ENCODE data around the gene DPEP1. TPM values are rescaled to one million over a fixed set of nuclear protein-coding genes. Genes with fewer than 3 reads are reported as not detected.
"Not testable (repeated sequence)": the region's sequence is repeated elsewhere in the genome, so short reads cannot be mapped to it uniquely, and the experiment has no call there.

DPEP1 gene
- polyA plus RNA-seq, 3 donors, result 0.16 to 133 (median 0.34) TPM

DNA sequence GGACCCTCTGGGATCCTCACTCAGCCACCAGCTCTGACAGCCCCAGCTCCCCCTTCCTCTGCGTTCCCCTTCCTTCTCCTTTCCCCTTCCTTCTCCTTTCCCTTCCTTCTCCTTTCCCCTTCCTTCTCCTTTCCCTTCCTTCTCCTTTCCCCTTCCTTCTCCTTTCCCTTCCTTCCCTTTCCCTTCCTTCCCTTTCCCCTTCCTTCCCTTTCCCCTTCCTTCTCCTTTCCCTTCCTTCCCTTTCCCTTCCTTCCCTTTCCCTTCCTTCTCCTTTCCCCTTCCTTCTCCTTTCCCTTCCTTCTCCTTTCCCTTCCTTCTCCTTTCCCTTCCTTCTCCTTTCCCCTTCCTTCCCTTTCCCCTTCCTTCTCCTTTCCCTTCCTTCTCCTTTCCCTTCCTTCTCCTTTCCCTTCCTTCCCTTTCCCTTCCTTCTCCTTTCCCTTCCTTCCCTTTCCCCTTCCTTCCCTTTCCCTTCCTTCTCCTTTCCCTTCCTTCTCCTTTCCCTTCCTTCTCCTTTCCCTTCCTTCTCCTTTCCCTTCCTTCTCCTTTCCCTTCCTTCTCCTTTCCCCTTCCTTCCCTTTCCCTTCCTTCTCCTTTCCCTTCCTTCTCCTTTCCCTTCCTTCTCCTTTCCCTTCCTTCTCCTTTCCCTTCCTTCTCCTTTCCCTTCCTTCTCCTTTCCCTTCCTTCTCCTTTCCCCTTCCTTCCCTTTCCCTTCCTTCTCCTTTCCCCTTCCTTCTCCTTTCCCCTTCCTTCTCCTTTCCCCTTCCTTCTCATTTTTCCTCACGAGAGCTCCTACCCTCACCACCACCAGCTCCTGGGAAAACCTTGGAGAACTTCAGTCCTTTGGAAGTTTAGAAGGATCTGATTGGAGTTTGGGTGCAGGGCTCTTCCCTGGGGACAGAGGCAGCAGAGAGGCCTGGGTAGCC, 21.3 kb downstream of the DPEP1 start:
- H3K27ac ChIP-seq (ENCODE audit: low read depth, low read length), result not testable (repeated sequence)
- WGBS, 3 donors, result 29 to 79% (median 47%) methylated on average over 2 of the region's 2 CpGs

DNA sequence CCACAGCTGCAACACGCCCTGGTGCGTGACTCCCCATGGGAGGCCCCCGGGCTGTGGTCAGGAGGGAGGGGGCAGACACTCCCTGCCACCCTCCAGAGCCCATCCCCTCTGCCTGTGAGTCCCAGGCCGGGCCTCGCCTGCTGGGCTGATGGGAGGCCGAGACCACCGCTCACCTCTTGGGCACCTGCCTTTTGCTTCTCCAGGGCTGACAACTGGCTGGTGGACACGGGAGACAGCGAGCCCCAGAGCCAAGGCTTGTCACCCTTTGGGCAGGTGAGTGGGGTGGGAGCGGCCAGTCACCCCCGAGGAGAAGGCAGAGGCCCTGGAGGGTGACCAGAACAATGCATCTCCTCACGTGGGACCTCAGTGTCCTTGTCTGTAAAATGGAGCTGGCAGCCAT, 23.2 kb downstream of the DPEP1 start:
- H3K27ac ChIP-seq (ENCODE audit: low read depth, low read length), result no peak overlapping the region
- 83 to 90% (median 87%) methylated on average over 11 to 12 of the region's 12 CpGs for WGBS, 3 donors

DNA sequence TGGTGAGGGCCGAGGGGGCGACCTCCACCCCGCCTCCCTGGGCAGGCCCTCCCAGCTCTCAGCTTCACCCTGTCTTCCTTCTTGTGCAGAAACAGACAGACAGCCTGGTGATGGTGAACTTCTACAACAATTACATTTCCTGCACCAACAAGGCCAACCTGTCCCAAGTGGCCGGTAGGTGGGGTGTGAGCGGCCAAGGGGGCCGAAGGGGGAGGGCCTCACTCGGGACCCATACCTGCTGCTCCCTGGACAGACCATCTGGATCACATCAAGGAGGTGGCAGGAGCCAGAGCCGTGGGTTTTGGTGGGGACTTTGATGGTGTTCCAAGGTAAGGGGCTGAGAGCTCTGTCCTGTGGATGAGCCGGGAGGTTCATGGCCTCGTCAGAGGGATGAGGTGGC, 23.9 kb downstream of the DPEP1 start:
- 72 to 81% (median 77%) methylated on average over 10 of the region's 10 CpGs for WGBS, 3 donors
- H3K27ac ChIP-seq (ENCODE audit: low read depth, low read length), result no peak overlapping the region

DNA sequence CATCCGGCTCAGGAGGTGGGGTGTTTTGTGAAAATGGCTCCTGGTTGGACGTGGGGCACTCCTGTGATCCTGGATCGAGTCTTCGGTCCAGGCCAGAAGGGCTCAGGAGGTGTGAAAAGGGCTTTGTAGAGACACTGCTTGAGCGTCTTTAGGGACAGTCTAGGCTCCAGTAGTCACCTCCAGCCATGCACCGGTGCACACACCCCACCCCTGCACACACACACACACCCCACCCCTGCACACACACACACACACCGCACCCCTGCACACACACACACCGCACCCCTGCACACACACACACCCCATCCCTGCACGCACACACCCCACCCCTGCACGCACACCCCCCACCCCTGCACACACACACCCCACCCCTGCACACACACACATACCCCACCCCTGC, 25.0 kb downstream of the DPEP1 start:
- 73 to 86% (median 79%) methylated on average over 7 to 10 of the region's 10 CpGs for WGBS, 3 donors
- no peak overlapping the region for H3K27ac ChIP-seq (ENCODE audit: low read depth, low read length)

DNA sequence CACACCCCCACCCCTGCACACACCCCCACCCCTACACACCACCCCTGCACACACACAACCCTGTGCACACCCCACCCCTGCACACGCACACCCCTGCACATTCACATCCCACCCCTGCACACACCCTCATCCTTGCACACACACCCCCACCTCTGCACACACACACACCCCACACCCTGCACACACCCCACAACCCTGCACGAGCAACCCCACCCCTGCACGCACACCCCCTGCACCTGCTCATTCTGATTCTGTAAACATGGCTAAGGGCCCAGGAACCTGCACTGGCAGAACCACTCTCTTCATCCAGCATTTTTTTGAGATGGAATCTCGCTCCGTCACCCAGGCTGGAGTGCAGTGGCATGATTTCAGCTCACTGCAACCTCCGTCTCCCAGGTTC, 25.9 kb downstream of the DPEP1 start:
- WGBS, 3 donors, result 85 to 92% (median 87%) methylated on average over 6 of the region's 6 CpGs

DNA sequence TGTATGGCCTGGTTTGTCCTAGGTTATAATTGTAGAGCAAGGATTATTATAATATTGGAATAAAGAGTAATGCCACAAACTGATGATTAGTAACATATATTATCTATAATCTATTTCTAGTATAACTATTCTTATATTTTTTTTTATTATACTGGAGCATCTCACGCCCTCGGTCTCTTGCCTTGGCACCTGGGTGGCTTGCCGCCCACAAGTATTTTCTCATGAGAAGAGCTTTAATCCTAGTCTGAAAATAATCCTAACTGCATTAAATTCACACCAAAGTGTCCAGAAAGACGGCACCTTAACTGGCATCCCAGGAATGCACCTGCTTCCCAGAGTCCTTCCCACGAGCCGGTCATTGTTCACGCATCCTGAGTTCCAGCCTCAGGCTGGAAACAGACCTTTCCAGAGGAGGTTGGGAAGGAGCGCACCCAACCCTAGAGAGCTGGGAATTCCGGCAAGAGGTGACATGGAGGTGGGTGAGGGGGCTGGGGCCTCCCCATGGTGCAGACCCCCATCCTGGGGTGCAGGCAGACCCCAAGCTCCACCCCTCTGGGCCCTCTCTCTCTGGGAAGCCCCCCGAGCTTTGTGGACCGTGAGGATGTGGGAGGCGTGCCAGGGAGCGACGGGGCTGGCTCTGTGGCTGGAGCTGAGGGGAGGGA, 28.1 kb downstream of the DPEP1 start:
- no peak overlapping the region for H3K27ac ChIP-seq (ENCODE audit: low read depth, low read length)
- WGBS, 3 donors, result 27 to 48% (median 32%) methylated on average over 13 to 14 of the region's 14 CpGs

More for the DNA sequence above, 25.9 kb downstream of the DPEP1 start:
- H3K27ac ChIP-seq (ENCODE audit: low read depth, low read length), result no peak overlapping the region

DNA sequence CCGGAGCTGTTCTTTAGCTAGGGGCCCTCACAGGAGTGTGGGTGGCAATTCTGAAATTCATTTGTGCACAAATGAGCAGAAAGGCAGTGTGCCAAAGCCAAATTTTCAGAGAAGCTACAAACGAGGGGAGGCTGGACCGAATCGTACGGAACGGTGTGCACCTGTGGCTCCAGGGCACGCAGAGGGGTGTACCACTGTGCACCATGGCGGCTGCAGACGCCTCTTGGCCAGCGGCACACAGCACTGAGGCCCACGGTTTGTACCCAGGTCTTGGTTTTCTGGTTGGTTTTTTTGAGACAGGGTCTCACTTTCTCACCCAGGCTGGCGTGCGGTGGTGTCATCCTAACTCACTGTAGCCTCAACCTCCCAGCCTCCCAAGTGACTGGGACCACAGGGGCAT, 29.1 kb downstream of the DPEP1 start:
- WGBS, 3 donors, result 68 to 82% (median 75%) methylated on average over 12 to 13 of the region's 13 CpGs
- no peak overlapping the region for H3K27ac ChIP-seq (ENCODE audit: low read depth, low read length)

DNA sequence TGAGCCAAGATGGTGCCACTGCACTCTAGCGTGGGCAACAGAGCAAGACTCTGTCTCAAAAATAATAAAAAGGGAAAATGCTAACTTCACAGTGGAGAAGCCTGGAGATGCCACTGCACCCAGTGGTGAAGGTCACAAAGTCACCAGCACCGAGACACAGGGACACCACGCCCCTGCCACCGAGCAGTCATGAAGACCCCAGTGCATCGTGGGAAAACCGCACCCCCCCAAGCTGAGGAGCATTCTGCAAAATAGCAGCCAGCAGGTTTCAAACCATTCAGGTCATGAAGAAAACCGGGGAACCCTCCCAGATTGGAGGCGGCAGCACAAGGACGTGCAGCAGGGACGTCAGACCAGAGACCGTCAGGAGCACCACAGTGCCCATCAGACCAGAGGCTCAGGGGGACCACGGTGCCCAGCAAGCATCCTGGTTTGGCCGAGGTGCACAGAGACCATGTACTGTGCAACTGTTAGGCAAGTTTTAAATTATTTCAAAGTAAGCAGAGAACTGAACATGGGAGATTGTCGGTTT, 30.4 kb downstream of the DPEP1 start:
- 72 to 83% (median 77%) methylated on average over 14 of the region's 14 CpGs for WGBS, 3 donors
- no peak overlapping the region for H3K27ac ChIP-seq (ENCODE audit: low read depth, low read length)

DNA sequence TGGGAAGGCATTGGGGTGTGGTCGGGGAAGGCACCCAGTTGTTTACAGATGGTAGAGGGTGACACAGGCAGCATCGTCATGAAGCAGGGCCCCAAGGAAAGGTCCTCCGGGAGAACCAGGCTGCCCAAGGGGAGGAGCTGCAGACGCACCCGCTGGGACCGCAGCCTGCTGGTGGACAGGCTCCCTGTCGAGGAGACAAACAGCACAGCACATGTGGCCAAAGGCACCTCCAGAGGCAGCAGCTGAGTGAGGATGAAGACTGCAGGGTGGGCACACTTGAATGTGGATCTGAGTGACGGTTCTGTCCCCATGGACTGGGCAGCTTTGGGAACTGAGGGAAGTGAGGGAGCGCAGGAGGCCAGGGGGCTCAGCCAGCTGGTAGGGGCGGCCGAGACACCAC, 31.7 kb downstream of the DPEP1 start:
- 80 to 84% (median 82%) methylated on average over 11 of the region's 11 CpGs for WGBS, 3 donors
- H3K27ac ChIP-seq (ENCODE audit: low read depth, low read length), result no peak overlapping the region

DNA sequence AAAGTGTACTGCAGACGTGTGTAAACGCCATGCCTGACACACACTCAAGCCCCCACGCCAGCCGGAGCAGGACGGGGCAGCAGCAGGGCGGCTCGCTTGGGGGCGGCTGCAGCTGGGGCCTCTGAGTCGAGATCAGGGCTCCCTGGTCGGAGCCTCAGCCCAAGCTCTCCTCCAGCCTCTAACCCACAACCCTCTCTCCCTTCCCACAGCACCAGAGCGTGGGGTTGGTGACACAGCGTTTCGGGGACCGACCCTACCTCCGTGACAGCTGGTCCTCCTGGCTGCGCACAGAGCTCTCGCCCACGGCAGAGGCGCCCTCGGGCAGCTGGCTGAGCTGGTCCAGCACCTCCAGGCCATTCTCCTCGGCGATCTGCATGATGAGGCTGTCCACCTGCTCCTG, 32.8 kb downstream of the DPEP1 start:
- WGBS, 3 donors, result 94 to 95% (median 95%) methylated on average over 22 of the region's 22 CpGs
- no peak overlapping the region for H3K27ac ChIP-seq (ENCODE audit: low read depth, low read length)

DNA sequence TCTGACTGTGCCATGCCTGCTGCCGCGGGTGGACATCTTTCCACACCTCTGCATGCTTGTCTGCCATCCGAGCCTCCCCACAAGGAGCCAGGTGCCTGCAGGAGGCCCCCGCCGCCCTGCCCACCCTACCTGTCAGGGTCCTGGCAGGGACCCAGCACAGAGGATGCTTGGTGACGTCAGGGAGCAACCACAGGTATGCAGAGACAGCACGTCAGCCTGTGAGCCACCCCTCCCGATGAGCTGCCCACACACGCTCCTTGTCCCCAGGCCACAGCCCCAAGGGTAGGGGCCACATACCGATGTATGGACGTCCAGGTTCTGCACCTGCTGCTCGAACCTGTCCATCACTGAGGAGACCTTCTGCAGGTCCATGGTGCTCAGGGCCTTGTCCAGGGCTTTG, 33.5 kb downstream of the DPEP1 start:
- 88 to 93% (median 92%) methylated on average over 12 of the region's 12 CpGs for WGBS, 3 donors
- H3K27ac ChIP-seq (ENCODE audit: low read depth, low read length), result no peak overlapping the region

DNA sequence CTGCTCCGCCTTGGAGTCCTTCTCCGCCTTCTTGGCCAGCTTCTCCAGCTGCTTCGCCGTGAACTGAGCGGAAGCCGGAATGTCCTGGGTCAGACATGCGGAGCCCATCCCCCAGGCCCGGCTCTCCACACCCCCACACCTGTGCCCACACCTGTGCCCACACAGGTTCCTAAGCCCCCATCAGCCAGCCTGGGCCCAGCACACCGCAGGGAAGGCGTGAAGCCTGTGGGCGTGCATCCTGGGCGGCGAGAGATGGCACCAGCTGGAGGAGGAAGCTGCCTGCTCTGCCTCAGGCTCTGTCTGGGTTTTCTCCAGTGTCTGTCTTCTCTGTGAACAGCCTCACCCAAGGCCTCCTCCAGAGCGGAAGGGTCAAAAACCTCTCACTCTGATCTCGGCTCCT, 38.1 kb downstream of the DPEP1 start:
- no peak overlapping the region for H3K27ac ChIP-seq (ENCODE audit: low read depth, low read length)
- WGBS, 3 donors, result 86 to 92% (median 91%) methylated on average over 15 of the region's 15 CpGs

DNA sequence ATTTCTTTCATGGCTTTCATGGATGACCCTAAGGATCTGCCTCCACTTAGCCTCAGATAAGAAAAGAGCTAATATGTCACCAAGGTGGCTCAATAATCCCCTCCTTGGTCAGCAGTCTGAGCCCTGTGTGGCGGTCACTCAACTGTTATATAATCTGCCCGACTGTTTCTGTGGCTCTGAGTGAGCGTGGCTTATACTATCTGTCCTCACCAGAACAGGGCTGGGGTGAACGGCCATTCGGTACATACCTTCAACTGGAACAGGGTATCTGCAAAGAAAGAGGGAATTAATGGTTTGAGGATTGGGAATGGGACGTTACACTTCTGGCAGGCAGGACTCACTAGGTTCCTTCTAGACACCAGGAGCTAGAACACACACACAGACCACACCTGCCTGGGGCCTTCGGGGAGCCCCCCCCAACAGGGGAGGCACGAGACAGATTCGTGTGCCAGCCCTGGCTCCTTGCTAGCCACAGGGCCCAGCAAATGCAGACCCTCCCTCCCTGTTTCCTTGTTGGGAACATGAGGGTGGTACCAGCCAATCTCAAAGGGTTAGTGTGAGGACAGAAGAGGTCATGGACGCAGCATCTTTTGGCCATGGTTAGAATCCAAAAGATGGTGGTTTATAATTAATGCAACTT, 40.3 kb downstream of the DPEP1 start:
- H3K27ac ChIP-seq (ENCODE audit: low read depth, low read length), result no peak overlapping the region
- 87 to 92% (median 88%) methylated on average over 9 to 10 of the region's 10 CpGs for WGBS, 3 donors

DNA sequence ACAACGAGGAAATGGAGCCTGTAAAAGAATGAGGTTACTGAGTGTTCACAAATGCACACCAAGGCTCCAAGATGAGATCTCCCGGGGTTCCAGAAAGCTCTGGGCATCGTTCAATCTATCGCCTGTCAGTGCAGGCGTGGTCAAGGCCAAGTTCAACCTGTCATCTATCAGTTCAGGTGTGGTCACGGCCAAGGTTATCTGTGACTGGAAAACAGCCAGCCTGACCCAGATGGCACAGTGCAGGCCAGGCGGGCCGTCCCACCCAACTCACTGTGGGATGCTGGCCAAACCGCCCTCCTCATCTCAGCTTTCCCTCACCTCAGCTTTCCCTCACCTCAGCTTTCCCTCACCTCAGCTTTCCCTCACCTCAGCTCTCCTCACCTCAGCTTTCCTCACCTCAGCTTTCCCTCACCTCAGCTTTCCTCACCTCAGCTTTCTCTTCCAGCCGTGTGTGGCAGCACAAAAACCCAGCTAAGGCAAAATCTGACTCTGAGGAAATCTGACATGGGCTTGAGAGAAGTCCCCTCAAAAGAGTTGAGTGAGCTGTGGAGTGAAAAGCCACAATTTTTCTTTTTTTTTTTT, 41.7 kb downstream of the DPEP1 start:
- WGBS, 3 donors, result 30 to 89% (median 87%) methylated on average over 10 of the region's 10 CpGs
- no peak overlapping the region for H3K27ac ChIP-seq (ENCODE audit: low read depth, low read length)

DNA sequence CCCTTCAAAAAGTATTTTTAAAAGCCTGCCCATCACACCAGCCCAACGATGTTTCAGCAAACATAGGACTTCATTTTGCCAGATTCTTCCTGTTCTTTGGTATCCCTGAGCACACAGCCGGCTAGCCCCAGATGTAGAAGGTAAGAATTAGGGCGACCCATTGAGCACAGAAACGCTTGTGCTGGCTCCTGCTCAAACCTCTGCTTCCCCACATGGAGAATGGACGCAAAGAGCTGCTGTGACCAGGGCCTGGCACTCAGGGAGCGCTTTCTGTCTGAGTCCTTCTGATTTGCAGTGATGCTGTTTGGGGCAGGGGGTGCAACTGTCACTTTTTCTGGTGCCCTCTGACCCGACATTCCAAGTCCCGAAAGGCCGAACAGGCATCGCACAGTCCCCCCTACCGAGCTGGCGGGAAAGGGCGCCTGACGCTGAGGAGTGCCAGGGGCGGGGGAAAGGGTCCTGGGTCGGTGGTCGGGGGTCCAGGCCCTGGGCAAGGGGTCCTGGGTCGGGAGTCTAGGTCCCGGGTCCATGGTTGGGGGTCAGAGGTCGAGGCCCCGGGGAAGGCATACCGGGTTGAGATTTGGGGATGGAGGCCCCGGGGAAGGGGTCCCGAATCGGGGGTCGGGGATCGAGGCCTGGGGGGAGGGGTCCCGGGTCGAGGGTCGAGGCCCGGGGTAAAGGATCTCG, 43.1 kb downstream of the DPEP1 start:
- no peak overlapping the region for H3K27ac ChIP-seq (ENCODE audit: low read depth, low read length)
- WGBS, 3 donors, result 30 to 34% (median 33%) methylated on average over 32 of the region's 32 CpGs

DNA sequence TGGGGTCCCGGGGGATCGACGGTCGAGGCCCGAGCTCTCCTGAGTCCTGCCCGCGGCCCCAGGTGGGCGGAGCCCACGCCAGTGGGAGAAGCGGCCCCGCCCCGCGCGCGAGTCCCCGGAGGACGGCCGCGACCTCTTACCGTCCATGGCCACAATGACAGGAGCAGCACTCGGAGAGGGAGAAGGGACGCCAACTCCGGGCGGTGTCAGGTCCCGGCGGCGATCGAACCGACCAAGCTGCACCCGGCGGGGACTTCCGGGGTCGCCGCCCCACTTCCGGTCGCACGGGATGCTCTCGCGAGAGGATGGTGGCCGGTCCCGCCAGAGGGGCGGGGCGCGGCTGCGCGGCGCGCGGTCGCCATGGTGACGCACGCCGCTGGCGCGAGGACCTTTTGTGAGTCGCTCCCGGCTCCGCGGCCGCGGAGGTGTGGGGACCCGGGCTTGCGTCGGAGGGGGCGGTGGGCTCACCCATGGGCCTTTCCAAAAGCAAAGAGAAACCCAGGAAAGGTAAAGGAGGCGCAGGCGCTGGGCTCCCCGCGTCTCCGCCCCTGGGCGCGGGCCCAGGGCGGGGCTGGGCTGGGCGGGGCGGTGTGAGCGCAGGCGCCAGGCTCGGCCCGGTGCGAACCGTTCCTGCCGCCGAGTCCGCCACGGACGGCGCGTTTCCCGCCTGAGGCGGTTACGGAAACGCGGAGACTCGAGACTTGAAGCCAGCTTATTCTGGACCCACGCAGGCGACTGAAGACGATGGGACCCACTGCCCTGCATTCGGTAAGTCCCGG, 44.2 kb downstream of the DPEP1 start, which contains the start of the genes CHMP1A and SPATA33:
Gene CHMP1A, minus strand, starts transcription at position 267 of the 779 bp plus-strand sequence. Its CDS starts 120 bp downstream, at position 147.
Gene SPATA33, plus strand, starts transcription at position 395 of the 779 bp plus-strand sequence. Its CDS starts 76 bp downstream, at position 471.
- H3K27ac ChIP-seq (ENCODE audit: low read depth, low read length), result no peak within 1 kb of the TSS
- 0 to 1% (median 0%) methylated on average over 81 to 99 of the region's 99 CpGs for WGBS, 3 donors

DNA sequence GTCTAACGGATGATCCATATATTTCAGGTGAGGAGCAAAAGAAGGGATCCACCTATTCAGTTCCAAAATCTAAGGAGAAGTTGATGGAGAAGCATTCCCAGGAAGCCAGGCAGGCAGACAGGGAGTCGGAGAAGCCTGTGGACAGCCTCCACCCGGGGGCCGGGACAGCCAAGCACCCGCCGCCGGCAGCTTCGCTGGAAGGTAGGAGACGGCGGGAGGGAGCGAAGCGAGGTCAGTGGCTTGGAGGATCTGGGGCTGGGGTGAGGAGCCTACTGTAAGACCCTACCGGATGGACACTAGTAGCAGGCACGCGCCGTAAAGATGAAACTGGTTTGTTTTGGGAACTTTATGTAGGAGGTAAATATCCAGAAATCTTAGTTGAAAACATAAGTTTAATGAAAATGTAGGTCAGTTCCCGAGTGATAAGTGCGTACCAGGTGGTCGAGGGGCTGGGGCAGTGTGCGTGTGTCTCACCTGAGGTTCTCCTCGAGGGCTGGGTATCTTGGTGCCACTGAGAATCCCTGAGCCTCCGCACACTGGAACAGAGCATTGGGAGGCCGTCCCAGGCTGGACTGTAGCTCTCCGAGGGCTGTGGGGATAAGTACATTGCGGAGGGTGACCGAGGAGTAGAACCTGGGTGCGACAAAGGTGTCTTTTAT, 44.9 kb downstream of the DPEP1 start:
- no peak overlapping the region for H3K27ac ChIP-seq (ENCODE audit: low read depth, low read length)
- WGBS, 3 donors, result 11 to 22% (median 16%) methylated on average over 27 of the region's 27 CpGs
